Measurements from ENCODE around the gene GBX1.

GBX1 gene

DNA sequence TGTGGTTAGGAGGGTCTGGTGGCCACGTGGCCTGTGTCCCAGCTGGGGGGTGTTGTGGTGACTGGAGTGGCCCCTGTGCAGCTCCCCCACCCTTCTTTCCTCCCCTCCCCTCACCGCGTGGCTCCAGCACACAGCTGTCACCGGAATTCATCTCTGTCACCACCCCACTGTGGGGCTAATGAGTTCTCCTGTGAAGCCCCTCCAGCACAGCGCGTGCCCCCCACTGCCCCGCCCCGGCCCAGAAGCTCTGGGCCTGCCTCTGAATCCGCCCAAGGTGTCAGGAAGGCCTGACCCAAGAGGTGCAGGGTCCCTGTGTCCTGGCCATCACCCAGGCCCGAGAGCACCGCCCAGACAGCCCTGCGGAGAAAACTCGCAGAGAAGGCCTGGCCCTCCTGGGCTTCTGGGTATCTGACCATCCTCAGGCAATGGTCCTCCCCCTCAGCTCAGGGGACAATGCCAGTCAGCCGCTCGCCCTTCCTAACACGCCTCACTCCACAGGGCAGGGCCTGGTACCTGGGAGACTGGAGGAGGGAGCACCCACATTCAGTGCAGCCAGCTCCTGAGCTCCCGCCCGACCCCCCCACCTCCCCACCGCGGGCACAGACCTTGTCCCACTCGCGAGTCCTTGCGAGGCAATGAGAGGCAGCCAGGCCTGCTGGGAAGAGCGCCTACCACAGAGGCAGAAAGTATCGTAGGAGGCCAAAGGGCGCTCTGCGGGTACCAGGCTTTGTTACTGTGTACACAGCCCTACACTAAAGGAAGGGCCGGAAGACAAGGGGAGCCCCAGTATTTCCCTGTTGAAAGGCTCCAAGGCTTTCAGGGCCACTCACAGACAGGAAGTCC, 38.2 kb downstream of the GBX1 start:
- TF ChIP-seq POLR2AphosphoS5 (IDR thresholded peaks at IDR 0.05; ENCODE audit: low read depth, low read length) = no peak
- no peak for TF ChIP-seq FOXP2 (optimal IDR thresholded peaks at IDR 0.05; ENCODE audit: borderline replicate concordance, extremely low read depth, extremely low read length, insufficient read depth)
- TF ChIP-seq, protein P1, sequence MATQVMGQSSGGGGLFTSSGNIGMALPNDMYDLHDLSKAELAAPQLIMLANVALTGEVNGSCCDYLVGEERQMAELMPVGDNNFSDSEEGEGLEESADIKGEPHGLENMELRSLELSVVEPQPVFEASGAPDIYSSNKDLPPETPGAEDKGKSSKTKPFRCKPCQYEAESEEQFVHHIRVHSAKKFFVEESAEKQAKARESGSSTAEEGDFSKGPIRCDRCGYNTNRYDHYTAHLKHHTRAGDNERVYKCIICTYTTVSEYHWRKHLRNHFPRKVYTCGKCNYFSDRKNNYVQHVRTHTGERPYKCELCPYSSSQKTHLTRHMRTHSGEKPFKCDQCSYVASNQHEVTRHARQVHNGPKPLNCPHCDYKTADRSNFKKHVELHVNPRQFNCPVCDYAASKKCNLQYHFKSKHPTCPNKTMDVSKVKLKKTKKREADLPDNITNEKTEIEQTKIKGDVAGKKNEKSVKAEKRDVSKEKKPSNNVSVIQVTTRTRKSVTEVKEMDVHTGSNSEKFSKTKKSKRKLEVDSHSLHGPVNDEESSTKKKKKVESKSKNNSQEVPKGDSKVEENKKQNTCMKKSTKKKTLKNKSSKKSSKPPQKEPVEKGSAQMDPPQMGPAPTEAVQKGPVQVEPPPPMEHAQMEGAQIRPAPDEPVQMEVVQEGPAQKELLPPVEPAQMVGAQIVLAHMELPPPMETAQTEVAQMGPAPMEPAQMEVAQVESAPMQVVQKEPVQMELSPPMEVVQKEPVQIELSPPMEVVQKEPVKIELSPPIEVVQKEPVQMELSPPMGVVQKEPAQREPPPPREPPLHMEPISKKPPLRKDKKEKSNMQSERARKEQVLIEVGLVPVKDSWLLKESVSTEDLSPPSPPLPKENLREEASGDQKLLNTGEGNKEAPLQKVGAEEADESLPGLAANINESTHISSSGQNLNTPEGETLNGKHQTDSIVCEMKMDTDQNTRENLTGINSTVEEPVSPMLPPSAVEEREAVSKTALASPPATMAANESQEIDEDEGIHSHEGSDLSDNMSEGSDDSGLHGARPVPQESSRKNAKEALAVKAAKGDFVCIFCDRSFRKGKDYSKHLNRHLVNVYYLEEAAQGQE (IDR thresholded peaks at IDR 0.05; ENCODE audit: insufficient read depth in 1 of 2, low read depth in 2 of 2, low read length in 2 of 2) = no peak
- no peak for TF ChIP-seq SIN3A (IDR thresholded peaks at IDR 0.05; ENCODE audit: borderline replicate concordance, insufficient read depth, low read length)
- no peak for TF ChIP-seq TAF1 (IDR thresholded peaks at IDR 0.05; ENCODE audit: borderline replicate concordance, insufficient read depth, low read length)

GRCh38 chr7:151128716-151129115, 38.8 kb downstream of the GBX1 start:
- TF ChIP-seq, protein P1 (IDR thresholded peaks at IDR 0.05; ENCODE audit: insufficient read depth in 1 of 2, low read depth in 2 of 2, low read length in 2 of 2) = no peak
- TF ChIP-seq FOXP2 (optimal IDR thresholded peaks at IDR 0.05; ENCODE audit: borderline replicate concordance, extremely low read depth, extremely low read length, insufficient read depth) = no peak
- TF ChIP-seq POLR2AphosphoS5 (IDR thresholded peaks at IDR 0.05; ENCODE audit: low read depth, low read length) = no peak
- no peak for TF ChIP-seq SIN3A (IDR thresholded peaks at IDR 0.05; ENCODE audit: borderline replicate concordance, insufficient read depth, low read length)
- no peak for TF ChIP-seq TAF1 (IDR thresholded peaks at IDR 0.05; ENCODE audit: borderline replicate concordance, insufficient read depth, low read length)

DNA sequence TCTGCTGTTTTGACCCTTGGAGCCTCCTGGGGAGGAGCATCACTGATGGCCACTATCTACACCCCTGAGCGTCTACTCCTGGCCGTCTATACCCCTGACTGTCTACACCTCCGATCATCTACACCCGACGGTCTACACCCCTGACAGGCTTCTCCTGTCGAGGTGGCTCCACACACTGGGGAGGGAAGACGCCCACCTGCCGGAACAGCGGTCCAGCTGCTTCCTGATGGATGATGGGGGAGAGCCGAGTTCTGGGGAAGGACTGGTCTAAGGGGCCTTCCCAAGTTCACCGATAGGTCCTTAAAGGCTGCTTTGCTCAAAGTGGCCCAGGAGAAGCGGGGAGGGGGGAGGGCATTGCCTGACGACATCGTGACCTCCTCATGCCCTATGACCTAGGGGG, 39.4 kb downstream of the GBX1 start:
- TF ChIP-seq SIN3A (IDR thresholded peaks at IDR 0.05; ENCODE audit: borderline replicate concordance, insufficient read depth, low read length) = no peak

DNA sequence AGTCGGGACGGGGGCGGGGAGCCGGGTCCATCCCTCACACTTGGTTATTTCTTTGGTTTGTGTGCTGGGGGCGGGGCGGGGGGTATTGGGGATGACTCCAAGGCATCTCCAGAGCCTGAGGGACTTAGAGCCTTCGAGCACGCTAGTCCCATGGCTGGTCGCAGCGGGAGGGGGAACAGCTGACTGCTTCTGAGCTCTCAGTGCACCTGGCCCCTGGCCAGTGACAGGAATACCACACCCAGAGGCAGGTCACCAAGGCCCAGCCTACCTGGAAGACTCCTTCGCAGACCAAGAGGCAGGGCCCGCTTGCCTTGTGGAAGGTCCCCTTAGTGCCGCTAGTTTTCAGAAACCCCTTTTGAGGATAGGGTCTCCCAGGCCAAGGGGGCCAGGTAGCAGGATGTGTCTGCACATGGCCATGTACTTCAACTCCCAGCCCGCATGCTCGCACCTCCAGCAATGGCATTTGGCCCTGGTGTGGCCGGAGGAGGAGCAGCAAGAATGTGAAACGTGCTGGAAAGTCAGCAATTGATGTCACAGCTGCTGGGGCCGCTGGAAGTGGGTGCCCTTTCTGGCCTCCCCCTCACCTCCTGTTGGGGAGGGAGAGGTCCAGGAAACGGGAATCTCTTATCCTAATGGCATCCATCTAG, 40.9 kb downstream of the GBX1 start:
- TF ChIP-seq SIN3A (IDR thresholded peaks at IDR 0.05; ENCODE audit: borderline replicate concordance, insufficient read depth, low read length) (no peak), TAF1 (IDR thresholded peaks at IDR 0.05; ENCODE audit: borderline replicate concordance, insufficient read depth, low read length) (no peak), FOXP2 (optimal IDR thresholded peaks at IDR 0.05; ENCODE audit: borderline replicate concordance, extremely low read depth, extremely low read length, insufficient read depth) (no peak), POLR2AphosphoS5 (IDR thresholded peaks at IDR 0.05; ENCODE audit: low read depth, low read length) (no peak)
- TF ChIP-seq, protein P1 (IDR thresholded peaks at IDR 0.05; ENCODE audit: insufficient read depth in 1 of 2, low read depth in 2 of 2, low read length in 2 of 2) = no peak

GRCh38 chr7:151125846-151126481, 41.5 kb downstream of the GBX1 start:
- TF ChIP-seq FOXP2 (optimal IDR thresholded peaks at IDR 0.05; ENCODE audit: borderline replicate concordance, extremely low read depth, extremely low read length, insufficient read depth) (no peak), TAF1 (IDR thresholded peaks at IDR 0.05; ENCODE audit: borderline replicate concordance, insufficient read depth, low read length) (no peak), SIN3A (IDR thresholded peaks at IDR 0.05; ENCODE audit: borderline replicate concordance, insufficient read depth, low read length) (no peak), POLR2AphosphoS5 (IDR thresholded peaks at IDR 0.05; ENCODE audit: low read depth, low read length) (no peak)
- TF ChIP-seq, protein P1 (IDR thresholded peaks at IDR 0.05; ENCODE audit: insufficient read depth in 1 of 2, low read depth in 2 of 2, low read length in 2 of 2) = no peak

Data from PFSK-1 (cell line).